ENCODE data around the gene CA9.

DNA sequence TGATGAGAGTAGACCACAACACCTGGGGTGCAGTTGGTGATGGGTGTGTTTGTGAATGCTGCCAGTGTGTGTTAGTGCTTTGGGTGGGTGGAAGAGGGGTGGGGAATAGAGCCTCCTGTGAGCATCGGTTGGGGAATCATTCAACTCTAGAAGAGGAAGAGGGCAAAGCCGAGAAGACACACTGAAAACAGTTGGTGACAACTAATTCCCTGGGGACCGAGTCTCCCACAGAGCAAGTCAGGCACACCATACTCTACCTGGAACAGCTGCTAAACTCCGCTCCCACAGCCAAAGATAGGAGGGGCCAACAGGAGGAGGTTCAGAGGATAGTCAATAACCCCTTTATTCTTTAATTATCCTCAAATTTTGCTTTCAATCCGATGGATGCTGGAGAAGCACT, 7.2 kb upstream of the CA9 start:
- TF ChIP-seq CTCF (IDR thresholded peaks at IDR 0.05; ENCODE audit: low read depth, low read length), result no peak
- TF ChIP-seq EZH2phosphoT487 (IDR thresholded peaks at IDR 0.05; ENCODE audit: low read depth), result no peak

Data from OCI-LY3 (cell line).